NCI-H526 (cell line): ENCODE results near the gene HCAR1.
A peak's percentile ranks its signal among the peaks of the same experiment; 100 is the strongest.

Experiments used
- DNase-seq, 2 experiments: peaks; one replicate each; lab custom pipeline; 2025; lab: John Stamatoyannopoulos, UW

HCAR1 gene, protein sequence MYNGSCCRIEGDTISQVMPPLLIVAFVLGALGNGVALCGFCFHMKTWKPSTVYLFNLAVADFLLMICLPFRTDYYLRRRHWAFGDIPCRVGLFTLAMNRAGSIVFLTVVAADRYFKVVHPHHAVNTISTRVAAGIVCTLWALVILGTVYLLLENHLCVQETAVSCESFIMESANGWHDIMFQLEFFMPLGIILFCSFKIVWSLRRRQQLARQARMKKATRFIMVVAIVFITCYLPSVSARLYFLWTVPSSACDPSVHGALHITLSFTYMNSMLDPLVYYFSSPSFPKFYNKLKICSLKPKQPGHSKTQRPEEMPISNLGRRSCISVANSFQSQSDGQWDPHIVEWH

DNA sequence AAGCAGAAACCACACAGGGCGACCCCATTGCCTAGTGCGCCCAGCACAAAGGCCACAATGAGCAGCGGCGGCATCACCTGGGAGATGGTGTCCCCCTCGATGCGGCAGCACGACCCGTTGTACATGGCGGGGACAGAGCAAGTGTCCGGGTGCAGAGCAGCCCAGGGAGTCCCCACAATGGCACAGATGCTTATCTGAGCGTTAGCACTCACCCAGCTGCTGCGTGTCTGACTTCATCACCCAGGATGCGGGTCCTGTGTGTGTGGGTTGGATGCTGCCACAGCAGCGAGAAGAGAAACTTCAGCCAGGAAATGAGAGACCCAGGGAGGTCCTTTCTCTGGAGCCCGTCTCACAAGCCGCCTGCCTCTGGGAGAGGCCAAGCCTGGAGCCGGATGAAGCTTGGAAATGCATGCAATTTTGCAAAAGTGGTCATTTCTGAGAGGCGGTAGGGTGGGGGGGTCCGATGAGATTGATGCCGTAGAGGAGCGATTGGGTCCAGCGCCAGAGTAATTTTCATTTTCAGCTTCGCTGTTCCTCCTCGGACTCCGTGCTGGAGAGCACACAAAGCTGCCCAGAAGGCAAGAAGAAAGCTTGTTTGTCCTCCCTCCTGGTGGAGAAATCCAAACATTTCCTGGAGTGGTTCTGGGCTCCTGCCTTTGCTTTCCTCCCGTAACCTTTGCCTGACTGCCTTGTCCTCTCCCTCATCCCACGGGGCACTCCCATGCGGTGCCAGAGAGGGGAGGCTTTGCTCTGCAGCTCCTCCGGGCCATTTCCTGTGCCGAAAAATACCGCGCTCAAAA lies at the start of gene HCAR1:
Gene HCAR1, minus strand, starts transcription at position 630 of the 800 bp plus-strand sequence. Its CDS starts 505 bp downstream, at position 125.
- peak; percentile 46 to 78 for DNase-seq

DNA sequence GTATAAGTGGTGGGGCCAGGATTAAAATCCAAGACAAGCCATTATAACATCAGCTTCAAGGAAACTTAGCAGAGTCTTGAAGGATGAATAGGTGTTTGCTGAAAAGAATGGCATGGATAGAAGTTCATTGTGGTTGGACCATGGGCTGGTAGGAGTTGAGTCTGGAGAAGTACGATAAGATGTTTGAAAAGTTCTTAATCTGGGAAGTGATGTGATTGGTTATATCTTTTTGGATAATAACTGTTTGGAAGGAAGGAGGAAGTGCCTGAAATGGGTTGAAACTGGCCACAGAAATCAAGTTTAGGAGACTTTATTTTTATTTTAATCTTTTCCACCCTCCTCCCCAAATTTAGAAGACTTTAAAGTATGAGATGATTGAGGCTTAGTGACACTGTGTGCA lies 26.9 kb upstream of the HCAR1 start:
- no peak for DNase-seq

DNA sequence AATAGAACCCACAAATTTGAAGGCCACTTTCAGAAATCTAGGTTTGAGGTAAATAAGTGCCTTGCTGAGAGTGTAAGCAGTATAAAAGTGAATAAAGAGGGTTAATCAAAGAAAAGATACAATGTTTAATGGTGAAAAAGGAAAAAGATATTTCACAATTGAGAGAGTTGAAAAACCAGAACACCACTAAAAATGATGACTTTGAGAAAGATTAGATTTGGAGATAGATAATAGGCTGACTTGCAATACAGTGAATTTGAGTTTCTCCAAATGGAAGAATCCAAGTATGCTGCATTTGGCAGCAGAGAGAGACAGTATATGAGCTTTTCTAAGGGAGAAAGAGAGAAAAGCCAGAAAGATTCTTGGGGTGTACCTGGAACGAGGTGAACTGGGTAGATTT lies 24.1 kb upstream of the HCAR1 start:
- DNase-seq = no peak

DNA sequence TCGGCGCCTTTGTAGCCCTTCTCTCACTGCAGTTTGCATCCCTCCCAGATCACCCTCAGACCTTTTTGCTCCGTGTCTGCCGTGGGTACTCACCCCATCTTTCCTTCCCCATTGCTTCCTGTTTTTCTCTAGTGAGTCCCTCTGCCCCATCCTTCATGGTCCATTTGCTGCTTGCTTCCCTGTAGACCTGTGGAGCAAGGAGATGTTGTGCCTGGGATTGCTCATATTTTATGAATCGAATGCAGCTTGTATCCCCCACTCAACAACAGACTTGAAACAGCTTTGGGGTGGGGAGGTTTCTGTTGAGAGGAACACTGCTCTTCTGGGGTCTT lies 22.6 kb upstream of the HCAR1 start:
- peak in 1 of 2 experiments; percentile 28 for DNase-seq

DNA sequence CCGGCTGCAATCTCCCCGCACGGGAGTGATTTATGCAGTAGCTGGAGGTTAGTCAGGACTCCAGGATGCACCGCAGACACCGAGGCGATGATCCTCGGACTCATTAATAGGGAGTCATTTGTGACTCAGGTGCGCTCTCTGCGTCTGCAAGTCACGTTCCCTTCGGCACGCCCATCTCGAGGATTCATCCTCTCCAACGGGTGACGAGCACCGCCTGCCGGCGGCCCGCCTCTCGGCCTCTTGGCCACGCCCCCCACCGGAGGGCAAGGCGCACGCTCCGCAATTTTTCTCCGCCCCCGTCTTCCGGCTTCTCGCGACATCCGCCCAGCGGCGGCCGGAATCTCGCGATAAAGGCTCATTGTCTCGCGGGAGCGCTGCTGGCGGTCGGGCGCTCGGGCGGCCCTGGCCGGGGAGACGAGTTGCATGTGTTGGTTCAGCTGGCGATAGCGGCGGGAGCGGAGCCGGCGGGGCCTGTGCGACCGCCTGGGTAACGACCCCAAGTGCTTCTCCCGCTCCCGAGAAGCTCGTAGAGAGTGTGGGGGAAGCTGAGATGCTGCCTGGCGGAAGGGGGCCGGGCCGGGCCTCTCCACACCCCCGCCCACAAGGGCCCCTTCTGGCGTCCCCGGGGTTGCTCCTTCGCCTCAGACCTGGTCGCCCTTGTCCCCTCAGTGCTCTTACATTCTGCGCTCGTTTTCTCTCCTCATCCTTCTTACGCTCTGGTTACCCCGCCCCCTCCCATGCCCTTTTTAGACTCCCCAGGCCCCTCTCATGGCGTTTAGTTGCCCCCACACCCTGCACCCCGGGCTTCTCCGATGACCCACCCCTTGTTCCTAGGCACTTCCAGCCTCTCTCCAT lies 22.0 kb upstream of the HCAR1 start, which contains the start of gene DENR:
Gene DENR, plus strand, starts transcription at position 361 of the 855 bp plus-strand sequence. CDS start 878 bp downstream, outside the sequence.
- DNase-seq = peak; percentile 96 to 99

DNA sequence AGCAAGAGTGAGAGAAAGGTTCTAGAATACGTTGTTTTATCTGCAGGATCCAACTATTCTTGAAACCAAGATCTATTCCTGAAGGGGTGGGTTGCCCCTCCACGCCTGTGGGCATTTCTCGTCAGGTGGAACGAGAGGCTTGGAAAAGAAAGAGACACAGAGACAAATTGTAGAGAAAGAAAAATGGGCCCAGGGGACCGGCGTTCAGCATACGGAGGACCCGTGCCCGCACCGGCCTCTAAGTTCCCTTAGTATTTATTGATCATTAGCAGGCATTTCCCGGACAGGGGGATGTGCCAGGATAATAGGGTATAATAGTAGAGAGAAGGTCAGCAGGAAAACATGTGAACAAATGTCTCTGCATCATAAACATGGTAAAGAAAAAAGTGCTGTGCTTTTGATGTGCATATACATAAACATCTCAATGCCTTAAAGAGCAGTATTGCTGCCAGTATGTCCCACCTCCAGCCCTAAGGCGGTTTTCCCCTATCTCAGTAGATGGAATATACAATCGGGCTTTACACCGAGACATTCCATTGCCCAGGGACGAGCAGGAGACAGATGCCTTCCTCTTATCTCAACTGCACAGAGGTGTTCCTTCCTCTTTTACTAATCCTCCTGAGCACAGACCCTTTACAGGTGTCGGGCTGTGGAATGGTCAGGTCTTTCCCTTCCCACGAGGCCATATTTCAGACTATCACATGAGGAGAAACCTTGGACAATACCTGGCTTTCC lies 20.3 kb upstream of the HCAR1 start:
- DNase-seq = peak in 1 of 2 experiments; percentile 54

DNA sequence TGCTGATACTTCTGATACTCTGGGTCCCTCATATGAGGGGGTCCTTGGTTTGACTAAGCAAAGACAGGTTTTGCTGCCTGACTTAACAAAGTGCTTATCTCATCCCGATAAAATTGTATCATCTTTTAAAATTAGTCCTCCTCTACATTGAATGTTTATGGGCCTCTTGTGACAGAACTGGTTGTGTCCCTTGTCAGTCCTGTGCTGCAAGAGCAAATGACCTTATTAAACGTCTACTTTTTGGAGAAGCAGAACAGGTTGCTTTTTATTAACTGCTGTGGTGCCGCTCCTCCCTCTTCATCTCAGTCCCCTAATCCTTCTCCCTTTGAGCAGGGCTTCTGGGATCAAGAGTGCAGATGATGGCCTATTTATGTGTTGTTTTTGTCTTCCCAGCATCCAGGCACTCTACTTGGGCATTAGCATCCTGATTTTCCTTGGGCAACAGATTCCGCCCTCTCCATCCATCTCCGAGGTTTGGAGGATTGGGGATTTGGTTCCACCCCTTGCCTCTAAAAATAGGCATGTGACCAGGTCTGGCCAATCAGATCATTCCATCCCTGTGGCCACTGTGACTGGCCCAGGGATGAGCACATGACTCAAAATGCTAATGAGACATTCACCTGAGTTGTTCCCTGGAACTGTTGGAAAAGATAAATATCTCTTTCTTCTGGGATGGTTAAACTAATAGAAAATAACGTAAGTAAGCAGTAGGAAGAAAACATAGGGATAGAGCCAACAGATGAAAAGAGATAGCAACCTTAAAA lies 19.1 kb upstream of the HCAR1 start:
- DNase-seq = peak; percentile 17

DNA sequence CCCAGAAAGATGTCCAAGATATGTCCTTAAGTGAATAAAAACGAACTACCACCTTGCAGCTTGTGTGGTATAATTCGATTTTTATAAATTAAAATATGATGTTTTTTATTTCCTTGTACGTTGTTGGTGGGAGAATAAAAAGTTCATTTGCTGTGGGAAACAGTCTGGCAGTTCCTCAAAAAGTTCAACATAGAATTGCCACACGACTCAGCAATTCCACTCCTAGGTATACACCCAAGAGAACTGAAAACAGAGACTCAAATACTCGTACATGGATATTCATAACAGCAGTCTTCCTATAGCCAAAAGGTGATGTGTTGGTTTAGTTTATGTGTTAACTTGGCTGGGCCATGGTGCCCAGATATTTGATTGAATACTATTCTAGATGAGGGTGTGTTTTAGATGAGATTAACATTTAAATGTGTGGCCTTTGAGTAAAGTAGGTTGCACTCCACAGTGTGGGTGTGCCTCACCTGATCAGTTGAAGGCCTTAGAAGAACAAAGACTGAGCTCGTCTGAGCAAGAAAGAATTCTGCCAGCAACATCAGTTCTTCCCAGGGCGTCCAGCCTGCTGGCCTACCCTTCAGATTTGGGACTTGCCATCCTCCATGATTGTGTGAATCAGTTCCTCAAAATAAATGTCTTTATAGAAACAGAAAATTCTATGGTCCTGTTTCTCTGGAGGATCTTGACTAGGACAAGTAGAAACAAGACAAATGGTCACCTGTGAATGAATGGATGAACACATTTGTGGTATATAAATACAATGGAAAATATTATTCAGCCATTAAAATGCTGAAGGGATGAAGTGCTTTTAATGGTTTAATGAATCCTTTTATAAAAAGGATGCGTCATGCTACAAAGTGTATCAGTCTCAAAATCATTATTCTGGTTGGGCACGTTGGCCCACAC lies 16.8 kb upstream of the HCAR1 start:
- no peak for DNase-seq

DNA sequence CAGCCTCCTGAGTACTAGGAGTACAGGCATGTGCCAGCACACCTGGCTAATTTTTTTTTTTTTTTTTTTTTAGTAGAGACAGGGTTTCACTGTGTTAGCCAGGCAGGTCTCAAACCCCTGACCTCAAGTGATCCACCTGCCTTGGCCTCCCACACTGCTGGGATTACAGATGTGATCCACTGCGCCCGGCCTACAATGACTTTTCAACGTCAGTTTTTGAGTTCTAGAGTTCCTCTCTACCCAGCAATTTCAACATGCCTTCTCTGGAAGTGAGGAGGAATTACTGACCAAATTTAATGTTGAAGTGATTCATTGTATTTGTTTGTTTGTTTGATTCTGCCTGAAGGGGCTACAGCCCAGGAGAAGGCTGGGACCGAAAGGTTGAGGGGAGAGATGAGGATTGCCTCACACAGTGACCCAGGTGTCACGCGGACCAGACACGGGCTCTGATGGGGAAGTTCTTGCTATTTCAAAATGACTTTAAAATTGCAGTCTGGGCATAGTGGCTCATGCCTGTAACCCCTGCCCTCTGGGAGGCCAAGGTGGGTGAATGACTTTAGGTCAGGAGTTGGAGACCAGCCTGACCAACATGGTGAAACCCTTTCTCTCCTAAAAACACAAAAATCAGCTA lies 13.4 kb upstream of the HCAR1 start:
- no peak for DNase-seq

DNA sequence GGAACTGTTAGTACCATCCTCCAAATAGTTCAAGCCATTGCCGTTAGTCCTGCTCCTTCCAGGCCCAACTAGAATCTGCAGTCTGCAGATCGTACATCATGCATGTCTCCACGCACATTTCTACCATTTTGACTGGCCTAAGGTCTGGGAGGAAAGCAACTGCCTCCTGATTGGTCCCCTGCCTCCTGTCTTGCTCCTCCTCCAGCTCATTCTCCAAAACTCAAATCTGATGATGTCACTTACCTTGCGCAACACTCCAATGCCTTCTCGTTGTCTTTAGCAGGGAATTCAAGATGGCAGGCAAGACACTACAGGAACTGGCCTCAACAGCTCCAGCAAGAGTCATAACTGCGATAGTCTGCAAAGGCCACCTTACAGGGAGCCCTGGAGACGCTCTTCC lies 9.7 kb upstream of the HCAR1 start:
- DNase-seq = no peak

DNA sequence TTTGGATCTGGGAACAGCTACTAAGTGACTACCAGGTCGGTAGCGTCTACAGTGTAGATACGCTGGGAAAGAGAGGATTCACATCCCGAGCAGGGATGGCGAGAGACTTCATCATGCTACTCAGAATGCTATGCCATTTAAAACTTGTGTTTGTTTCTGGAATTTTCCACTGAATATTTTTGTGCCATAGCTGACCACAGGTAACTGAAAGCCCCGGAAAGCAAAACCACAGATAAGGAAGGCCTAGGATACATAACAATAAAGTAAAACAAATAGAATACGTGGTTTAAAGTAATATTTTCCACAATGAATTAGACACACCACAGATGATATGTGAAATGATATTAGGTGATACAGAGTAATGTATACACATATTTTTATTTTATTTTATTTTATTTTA lies 7.9 kb upstream of the HCAR1 start:
- DNase-seq = no peak

DNA sequence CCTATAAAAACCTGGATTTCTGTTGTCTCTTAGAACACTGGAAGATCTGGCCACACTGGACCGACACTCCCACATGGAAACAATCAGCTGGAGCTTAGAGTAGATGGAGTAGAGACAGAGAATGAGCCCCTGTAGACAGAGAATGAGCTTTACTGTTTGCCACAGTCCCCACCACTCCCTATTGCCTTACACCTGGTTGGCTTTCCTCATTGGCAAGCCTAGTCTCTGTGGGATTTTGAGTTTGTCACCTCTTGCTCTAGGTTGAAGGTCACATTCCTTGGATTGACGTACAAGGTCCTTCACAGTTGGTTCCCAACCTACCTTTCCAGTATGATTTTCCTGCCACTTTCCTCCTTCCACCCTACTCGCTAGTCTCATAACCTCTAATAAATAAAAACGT lies 2.0 kb upstream of the HCAR1 start:
- no peak for DNase-seq

DNA sequence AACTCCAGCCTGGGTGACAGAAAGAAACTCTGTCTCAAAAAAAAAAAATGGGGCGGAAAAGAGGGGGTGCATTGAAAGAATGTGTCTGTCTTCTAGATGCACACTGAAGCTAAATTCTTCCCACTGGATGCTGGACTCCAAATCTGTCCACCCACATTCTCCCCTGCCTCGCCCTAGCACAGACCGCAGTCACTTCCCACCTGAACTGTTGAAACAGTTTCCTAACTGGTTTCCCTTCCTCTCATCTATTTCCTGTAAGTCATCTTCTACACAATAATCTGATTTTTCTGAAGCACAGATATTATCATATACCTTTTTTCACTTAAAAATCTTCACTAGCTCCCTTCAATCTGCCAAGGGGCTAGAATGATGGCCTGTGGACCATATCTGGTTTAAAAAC lies 1.5 kb upstream of the HCAR1 start:
- DNase-seq = no peak

DNA sequence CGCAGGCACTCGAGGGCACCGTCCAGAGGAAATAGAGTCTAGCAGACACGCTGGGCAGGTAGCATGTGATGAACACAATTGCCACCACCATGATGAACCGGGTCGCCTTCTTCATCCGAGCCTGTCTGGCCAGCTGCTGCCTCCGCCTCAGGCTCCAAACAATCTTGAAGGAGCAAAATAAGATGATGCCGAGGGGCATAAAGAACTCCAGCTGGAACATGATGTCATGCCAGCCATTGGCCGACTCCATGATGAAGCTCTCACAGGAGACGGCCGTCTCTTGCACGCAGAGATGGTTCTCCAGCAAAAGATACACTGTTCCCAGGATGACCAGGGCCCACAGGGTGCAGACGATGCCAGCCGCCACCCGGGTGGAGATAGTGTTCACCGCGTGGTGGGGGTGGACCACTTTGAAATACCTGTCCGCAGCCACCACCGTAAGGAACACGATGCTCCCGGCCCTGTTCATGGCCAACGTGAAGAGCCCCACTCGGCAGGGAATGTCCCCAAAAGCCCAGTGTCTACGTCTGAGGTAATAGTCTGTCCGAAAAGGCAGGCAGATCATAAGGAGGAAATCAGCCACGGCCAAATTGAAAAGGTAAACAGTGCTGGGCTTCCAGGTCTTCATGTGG lies 945 bp downstream of the HCAR1 start:
- peak; percentile 9 to 58 for DNase-seq

DNA sequence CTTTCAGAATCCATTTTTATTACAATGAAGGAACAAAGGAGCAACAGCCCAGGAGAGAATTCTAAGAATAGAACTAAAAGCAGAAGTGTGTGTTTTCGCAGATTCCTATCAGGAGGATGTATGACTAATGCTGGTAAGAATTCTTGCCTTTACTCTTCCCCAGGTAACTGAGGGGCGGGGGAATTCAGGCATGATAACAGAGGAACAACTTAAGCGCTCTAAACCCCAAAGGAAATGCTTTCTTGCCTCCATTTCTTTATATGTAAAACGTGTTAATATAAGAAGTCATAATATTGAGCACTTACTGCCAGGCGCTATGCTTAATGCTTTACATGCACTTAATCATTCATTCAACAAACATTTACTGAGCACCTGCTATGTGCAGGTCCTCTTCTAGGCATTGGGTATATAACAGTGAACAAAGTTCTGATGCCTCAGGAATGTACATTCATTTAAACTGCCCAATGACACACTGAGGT lies 4.5 kb downstream of the HCAR1 start:
- no peak for DNase-seq

DNA sequence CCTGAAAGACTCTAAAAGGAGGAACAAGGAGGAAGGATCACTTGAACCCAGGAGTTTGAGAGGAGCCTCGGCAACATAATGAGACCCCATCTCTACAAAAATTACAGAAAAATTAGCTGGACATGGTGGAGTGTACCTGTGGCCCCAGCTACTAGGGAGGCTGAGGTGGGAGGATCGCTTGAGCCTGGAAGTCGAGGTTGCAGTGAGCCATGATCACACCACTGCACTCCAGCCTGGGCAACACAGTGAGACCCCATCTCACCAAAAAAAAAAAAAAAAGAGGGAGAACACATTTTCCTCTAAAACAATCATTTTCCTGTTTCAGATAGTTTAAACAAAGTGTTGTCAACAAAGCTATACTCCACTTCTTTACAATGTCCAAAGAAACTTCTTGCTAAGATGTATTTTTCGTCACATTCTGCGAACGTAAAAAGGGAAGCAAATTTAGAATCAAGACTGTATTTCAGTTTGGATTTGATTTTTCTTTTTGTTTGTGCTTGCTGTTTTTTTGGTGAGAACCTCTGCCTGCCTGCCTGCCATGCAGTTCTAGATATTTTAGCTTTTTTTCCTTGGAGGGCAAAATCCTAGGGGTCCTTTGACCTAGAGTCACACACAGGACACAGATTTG lies 5.1 kb downstream of the HCAR1 start:
- DNase-seq = no peak

DNA sequence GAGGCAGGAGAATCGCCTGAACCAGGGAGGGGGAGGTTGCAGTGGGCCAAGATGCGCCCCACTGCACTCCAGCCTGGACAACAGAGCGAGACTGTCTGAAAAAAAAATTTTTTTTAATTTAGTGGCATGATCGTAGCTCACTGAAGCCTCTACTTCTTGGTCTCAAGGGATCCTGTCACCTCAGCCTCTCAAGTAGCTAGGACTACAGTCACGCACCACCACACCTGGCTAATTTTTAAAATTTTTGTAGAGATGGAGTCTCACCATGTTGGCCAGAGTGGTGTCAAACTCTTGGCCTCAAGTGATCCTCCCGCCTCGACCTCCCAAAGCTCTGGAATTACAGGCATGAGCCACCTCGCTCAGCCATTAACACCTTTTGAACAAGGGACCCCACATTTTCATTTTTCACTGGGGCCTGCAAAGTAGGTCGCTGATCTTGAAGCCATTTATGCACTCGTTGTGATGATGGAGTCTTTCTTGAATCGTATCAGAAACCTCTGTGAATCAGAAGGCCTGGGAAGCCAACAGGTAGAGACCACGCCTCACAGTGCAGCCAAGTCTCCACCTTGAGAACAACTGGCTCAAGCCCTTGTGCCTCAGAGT lies 5.9 kb downstream of the HCAR1 start:
- no peak for DNase-seq

DNA sequence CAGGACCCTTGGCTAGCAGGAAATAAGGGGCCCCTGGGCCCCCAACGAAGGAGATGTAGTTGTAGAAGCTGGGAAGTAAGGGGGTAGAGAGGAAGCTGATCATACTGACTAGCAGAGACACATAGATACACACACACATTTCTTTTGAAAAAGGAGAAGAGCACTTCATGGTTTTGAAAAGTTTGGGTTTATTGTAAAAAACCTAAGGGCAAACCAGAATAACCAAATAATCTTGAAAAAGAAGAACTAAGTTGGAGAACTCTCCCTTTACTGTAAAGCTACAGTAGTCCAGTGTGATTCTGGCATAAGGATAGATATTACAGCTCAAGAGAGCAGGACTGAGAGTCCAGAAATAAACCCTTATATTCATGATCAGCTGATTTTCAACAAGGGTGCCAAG lies 8.3 kb downstream of the HCAR1 start:
- no peak for DNase-seq
